Upper lobe of left lung (tissue), 6 donors: ENCODE data around the gene SEC31A. TPM values are rescaled to one million over a fixed set of nuclear protein-coding genes. Genes with fewer than 3 reads are reported as not detected.
A peak's percentile ranks its signal among the peaks of the same experiment; 100 is the strongest.
"Not testable (repeated sequence)": the region's sequence is repeated elsewhere in the genome, so short reads cannot be mapped to it uniquely, and the experiment has no call there.

Source experiments
- ATAC-seq, 2 donors: fragments of 200-7000 bp; cut with Tn5 transposase; one replicate each; pipeline ENCODE4 v1.9.1; 2022; ENCODE audit warnings: mild to moderate bottlenecking in 2 of 2, moderate library complexity in 2 of 2; ENCODE audit not compliant: low FRiP score in 2 of 2
- DNase-seq, 2 donors: peaks; one replicate each; pipeline ENCODE4 v3.0.0-alpha.2; 2019 to 2020
- H3K27ac ChIP-seq, 4 donors: fragments of 200-600 bp; sonication (generic); one replicate each; pipeline ENCODE4 v1.5.1; 2016 to 2019
- H3K27me3 ChIP-seq, 4 donors: fragments of 200-600 bp; sonication (generic); one replicate each; pipeline ENCODE4 v1.5.1; 2017 to 2019
- H3K36me3 ChIP-seq, 4 donors: fragments of 200-600 bp; sonication (generic); one replicate each; pipeline ENCODE4 v1.5.1; 2016 to 2019
- H3K4me1 ChIP-seq, 4 donors: fragments of 200-600 bp; sonication (generic); one replicate each; pipeline ENCODE4 v1.5.1; 2018 to 2019
- H3K4me3 ChIP-seq, 4 donors: fragments of 200-600 bp; sonication (generic); one replicate each; pipeline ENCODE4 v1.5.1; 2017 to 2019; ENCODE audit warnings: mild to moderate bottlenecking in 2 of 4, moderate library complexity in 1 of 4
- H3K9me3 ChIP-seq, 4 donors: fragments of 200-600 bp; sonication (generic); one replicate each; pipeline ENCODE4 v1.5.1; 2018 to 2019
- CTCF ChIP-seq, 6 experiments: fragments of 450-650 bp in 4 of 6; fragments of 200-600 bp in 2 of 6; sonication (generic) in 2 of 6; IDR thresholded peaks; one replicate each; pipeline ENCODE4 v1.5.1; 2016 to 2019; ENCODE audit warnings: antibody characterized with exemption in 6 of 6
- EP300 ChIP-seq, 4 donors: sonication (generic); formaldehyde crosslinking; IDR thresholded peaks; one replicate each; pipeline ENCODE4 v1.5.1; 2017; ENCODE audit warnings: antibody characterized with exemption in 4 of 4, control low read depth in 2 of 4
- POLR2A ChIP-seq, 4 donors: fragments of 450-650 bp; IDR thresholded peaks; one replicate each; pipeline ENCODE4 v1.5.1; 2016 to 2017; ENCODE audit warnings: antibody characterized with exemption in 4 of 4, mild to moderate bottlenecking in 2 of 4
- POLR2AphosphoS5 ChIP-seq, 2 donors: sonication (generic); formaldehyde crosslinking; IDR thresholded peaks; one replicate each; pipeline ENCODE4 v1.5.1; 2017; ENCODE audit warnings: antibody characterized with exemption in 2 of 2
- WGBS, 2 donors: methylation state at CpG; one replicate each; pipeline ENCODE4 v1.1.5; 2017 to 2018; 5-methylcytosine and 5-hydroxymethylcytosine counted together
- total RNA-seq, 6 donors: library from RNA; depleted of rRNA in 4 of 6; stranded (reverse); fragments of >200 nt in 4 of 6; gene quantifications; one replicate each; pipeline versions ENCODE4 v1.1.0 to v1.2.1, GENCODE V29; 2016 to 2021
- donor health status: DM: no; HTN: no; CAD: no; lungs with moderate emphysema.
- donor health status: DM: no; HTN: yes; CAD: no; lungs with severe emphysema.

The SEC31A gene
- total RNA-seq, 6 donors from 2014 or later = 128 to 230 (median 160) TPM

GRCh38 chr4:82848706-82849105 is 42.2 kb downstream of the SEC31A start:
- H3K4me3 ChIP-seq = no peak overlapping the region
- no peak for TF ChIP-seq CTCF (IDR thresholded peaks at IDR 0.05)
- TF ChIP-seq POLR2AphosphoS5 (IDR thresholded peaks at IDR 0.05) = no peak
- no peak for TF ChIP-seq POLR2A (IDR thresholded peaks at IDR 0.05)
- TF ChIP-seq EP300 (IDR thresholded peaks at IDR 0.05) = no peak

GRCh38 chr4:82842593-82842992 is 48.4 kb downstream of the SEC31A start:
- TF ChIP-seq CTCF (IDR thresholded peaks at IDR 0.05) (no peak), POLR2A (IDR thresholded peaks at IDR 0.05) (no peak), EP300 (IDR thresholded peaks at IDR 0.05) (no peak), POLR2AphosphoS5 (IDR thresholded peaks at IDR 0.05) (no peak)
- Histone ChIP-seq H3K9me3 (no peaks in the 10 kb centered on the region), H3K27me3 (no peaks in the 10 kb centered on the region), H3K4me1 (no peaks in the 10 kb centered on the region), H3K27ac (no peak overlapping the region), H3K36me3 (peaks cover 17 to 100% (median 72%) of the 10 kb centered on the region in 4 donors), H3K4me3 (no peak overlapping the region)
- DNase-seq = no peak
- ATAC-seq = no peak

More at GRCh38 chr4:82848706-82849105, 42.2 kb downstream of the SEC31A start:
- peaks cover 38 to 100% (median 74%) of the 10 kb centered on the region in 4 donors for H3K36me3 ChIP-seq
- ATAC-seq (no peak), DNase-seq (no peak)
- no peak overlapping the region for H3K27ac ChIP-seq
- no peaks in the 10 kb centered on the region for H3K9me3 ChIP-seq
- WGBS, 2 donors = 96 to 100% methylated on average over 2 to 3 of the region's 3 CpGs
- no peaks in the 10 kb centered on the region for H3K27me3 ChIP-seq
- H3K4me1 ChIP-seq = no peaks in the 10 kb centered on the region

- no peaks in the 10 kb centered on the region for H3K4me1 ChIP-seq
- no peaks in the 10 kb centered on the region for H3K9me3 ChIP-seq
- no peak for DNase-seq
- H3K36me3 ChIP-seq = peaks cover 9 to 98% (median 59%) of the 10 kb centered on the region in 4 donors
- 59 to 76% methylated on average over 1 of the region's 1 CpG for WGBS, 2 donors
- no peak overlapping the region for H3K4me3 ChIP-seq
- H3K27ac ChIP-seq = no peak overlapping the region
- TF ChIP-seq CTCF (IDR thresholded peaks at IDR 0.05) (no peak), POLR2AphosphoS5 (IDR thresholded peaks at IDR 0.05) (no peak), POLR2A (IDR thresholded peaks at IDR 0.05) (no peak), EP300 (IDR thresholded peaks at IDR 0.05) (no peak)
- ATAC-seq = no peak
- H3K27me3 ChIP-seq = no peaks in the 10 kb centered on the region
These were observed 51.3 kb downstream of the SEC31A start for GRCh38 chr4:82839624-82840023.

- DNase-seq (no peak), ATAC-seq (peak in 1 of 2 donors; percentile 42)
- Histone ChIP-seq H3K27me3 (no peaks in the 10 kb centered on the region), H3K36me3 (peaks cover 2 to 75% (median 19%) of the 10 kb centered on the region in 4 donors), H3K9me3 (no peaks in the 10 kb centered on the region), H3K27ac (no peak overlapping the region), H3K4me1 (no peaks in the 10 kb centered on the region), H3K4me3 (no peak overlapping the region)
- WGBS, 2 donors = 75 to 87% methylated on average over 1 of the region's 1 CpG
- TF ChIP-seq POLR2A (IDR thresholded peaks at IDR 0.05) = no peak
- no peak for TF ChIP-seq EP300 (IDR thresholded peaks at IDR 0.05)
- TF ChIP-seq CTCF (IDR thresholded peaks at IDR 0.05) = no peak
- no peak for TF ChIP-seq POLR2AphosphoS5 (IDR thresholded peaks at IDR 0.05)
These were observed 57.1 kb downstream of the SEC31A start for GRCh38 chr4:82833696-82834313.

- H3K36me3 ChIP-seq = peaks cover 5 to 75% (median 21%) of the 10 kb centered on the region in 4 donors
- H3K27me3 ChIP-seq, H3K4me3 ChIP-seq, H3K9me3 ChIP-seq, H3K27ac ChIP-seq, H3K4me1 ChIP-seq, DNase-seq, ATAC-seq: not testable (repeated sequence)
- WGBS, 2 donors = 85 to 93% methylated on average over 4 of the region's 4 CpGs
These were observed 57.9 kb downstream of the SEC31A start for GRCh38 chr4:82833060-82833459.
